Tibial artery (tissue), 4 donors: ENCODE results near the gene YBEY.
"Not testable (repeated sequence)": the region's sequence is repeated elsewhere in the genome, so short reads cannot be mapped to it uniquely, and the experiment has no call there.

Source experiments
- DNase-seq, 2 donors: peaks; one replicate each; pipeline ENCODE4 v3.0.0-alpha.2; 2019
- H3K27ac ChIP-seq, 2 donors: fragments of 200-600 bp; sonication (generic) in 1 of 2; 1 replicate in 1 of 2; 2 replicates in 1 of 2; pipeline ENCODE4 v1.5.1; 2018 to 2019; ENCODE audit warnings: mild to moderate bottlenecking in 1 of 2
- H3K27me3 ChIP-seq, 2 donors: fragments of 200-600 bp; sonication (generic) in 1 of 2; one replicate each; pipeline versions ENCODE4 v1.5.1 to v1.6.0; 2016 to 2019
- H3K36me3 ChIP-seq, 3 donors: fragments of 200-600 bp; sonication (generic) in 2 of 3; one replicate each; pipeline ENCODE4 v1.5.1; 2016 to 2019; ENCODE audit warnings: mild to moderate bottlenecking in 2 of 3
- H3K4me1 ChIP-seq, 4 donors: fragments of 200-600 bp; sonication (generic) in 2 of 4; 1 replicate in 3 of 4; 2 replicates in 1 of 4; pipeline ENCODE4 v1.5.1; 2016 to 2019
- H3K4me3 ChIP-seq, 2 donors: fragments of 200-600 bp; sonication (generic) in 1 of 2; 1 replicate in 1 of 2; 2 replicates in 1 of 2; pipeline ENCODE4 v1.5.1; 2018 to 2019; ENCODE audit warnings: mild to moderate bottlenecking in 2 of 2
- H3K9me3 ChIP-seq, 3 donors: fragments of 200-600 bp; sonication (generic) in 1 of 3; one replicate each; pipeline ENCODE4 v1.5.1; 2016 to 2019
- CTCF ChIP-seq, 2 experiments: fragments of 200-600 bp in 1 of 2; fragments of 450-650 bp in 1 of 2; IDR thresholded peaks; one replicate each; pipeline ENCODE4 v1.5.1; 2017 to 2019; ENCODE audit warnings: antibody characterized with exemption in 2 of 2, mild to moderate bottlenecking in 1 of 2, moderate library complexity in 1 of 2
- intact Hi-C: fragments of 100-400 bp; cut with DNase I; formaldehyde crosslinking; loops from one replicate; pipeline ENCODE4 v1.15.0; 2023; ENCODE audit warnings: low total_unique reads

YBEY gene

GRCh38 chr21:46304955-46305354 is 18.8 kb downstream of the YBEY start:
- no peak for DNase-seq
- H3K4me3 ChIP-seq: no peak overlapping the region
- no peaks in the 10 kb centered on the region for H3K27me3 ChIP-seq
- H3K36me3 ChIP-seq: peaks cover 0 to 31% (median 0%) of the 10 kb centered on the region in 3 donors
- no peaks in the 10 kb centered on the region for H3K4me1 ChIP-seq
- no peak for TF ChIP-seq CTCF (IDR thresholded peaks at IDR 0.05)
- intact Hi-C loops: no loop called here
- H3K9me3 ChIP-seq: no peaks in the 10 kb centered on the region
- no peak overlapping the region for H3K27ac ChIP-seq

DNA sequence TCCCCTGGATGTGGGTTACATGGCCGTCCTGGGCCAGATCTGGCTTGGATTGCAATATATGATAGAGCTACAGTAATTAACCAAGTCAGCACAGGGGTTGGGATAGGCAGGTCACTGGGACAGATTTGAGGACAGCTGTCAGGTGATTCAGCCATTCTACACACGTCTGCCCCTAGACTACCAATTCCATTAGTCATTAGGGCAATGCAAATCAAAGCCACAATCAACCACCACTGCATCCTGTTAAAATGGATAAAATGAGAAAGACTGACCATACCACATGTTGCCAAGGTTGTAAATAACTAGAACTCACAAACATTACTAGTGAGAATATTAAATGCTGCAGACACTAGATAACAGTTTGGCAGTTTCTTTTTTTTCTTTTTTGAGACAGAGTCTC is 21.5 kb downstream of the YBEY start:
- intact Hi-C loops: no loop called here
- H3K36me3 ChIP-seq: peaks cover 0 to 16% (median 0%) of the 10 kb centered on the region in 3 donors
- DNase-seq: no peak
- no peak overlapping the region for H3K4me3 ChIP-seq
- H3K27me3 ChIP-seq: no peaks in the 10 kb centered on the region
- H3K27ac ChIP-seq: no peak overlapping the region
- no peak for TF ChIP-seq CTCF (IDR thresholded peaks at IDR 0.05)
- no peaks in the 10 kb centered on the region for H3K9me3 ChIP-seq
- no peaks in the 10 kb centered on the region for H3K4me1 ChIP-seq

GRCh38 chr21:46308431-46308830 is 22.3 kb downstream of the YBEY start:
- H3K4me1 ChIP-seq: no peaks in the 10 kb centered on the region
- intact Hi-C loops: no loop called here
- H3K4me3 ChIP-seq: no peak overlapping the region
- no peaks in the 10 kb centered on the region for H3K27me3 ChIP-seq
- DNase-seq: no peak
- H3K27ac ChIP-seq: no peak overlapping the region
- H3K9me3 ChIP-seq: no peaks in the 10 kb centered on the region
- TF ChIP-seq CTCF (IDR thresholded peaks at IDR 0.05): no peak
- H3K36me3 ChIP-seq: peaks cover 0 to 16% (median 0%) of the 10 kb centered on the region in 3 donors

DNA sequence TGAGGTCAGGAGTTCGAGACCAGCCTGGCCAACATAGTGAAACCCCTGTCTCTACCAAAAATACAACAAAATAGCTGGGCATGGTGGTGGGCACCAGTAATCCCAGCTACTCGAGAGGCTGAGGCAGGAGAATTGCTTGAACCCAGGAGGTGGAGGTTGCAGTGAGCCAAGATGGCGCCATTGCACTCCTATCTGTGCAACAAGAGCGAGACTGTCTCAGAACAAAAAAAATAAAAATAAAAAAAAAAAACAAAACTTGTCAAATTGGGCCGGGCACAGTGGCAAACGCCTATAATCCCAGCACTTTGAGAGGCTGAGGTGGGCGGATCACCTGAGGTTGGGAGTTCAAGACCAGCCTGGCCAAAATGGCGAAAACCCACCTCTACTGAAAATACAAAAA is 24.1 kb downstream of the YBEY start:
- peaks cover 0 to 13% (median 0%) of the 10 kb centered on the region in 3 donors for H3K36me3 ChIP-seq
- intact Hi-C loops, H3K4me3 ChIP-seq, H3K27me3 ChIP-seq, H3K27ac ChIP-seq, H3K4me1 ChIP-seq, DNase-seq, H3K9me3 ChIP-seq: not testable (repeated sequence)

DNA sequence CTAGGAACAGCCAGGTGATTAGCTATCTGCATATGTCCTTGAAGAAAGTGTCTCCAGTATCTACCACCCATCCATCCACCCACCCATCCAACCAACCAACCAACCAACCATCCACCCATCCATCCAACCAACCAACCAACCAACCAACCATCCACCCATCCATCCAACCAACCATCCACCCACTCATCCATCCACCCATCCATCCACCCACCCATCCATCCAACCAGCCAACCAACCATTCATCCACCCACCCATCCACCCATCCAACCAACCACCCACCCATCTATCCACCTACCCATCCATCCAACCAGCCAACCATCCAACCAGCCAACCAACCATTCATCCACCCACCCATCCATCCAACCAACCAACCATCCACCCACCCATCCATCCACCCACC is 25.4 kb downstream of the YBEY start:
- Histone ChIP-seq H3K9me3 (no peaks in the 10 kb centered on the region), H3K36me3 (peaks cover 0 to 13% (median 0%) of the 10 kb centered on the region in 3 donors), H3K4me1 (no peaks in the 10 kb centered on the region), H3K27me3 (no peaks in the 10 kb centered on the region), H3K4me3 (no peak overlapping the region), H3K27ac (no peak overlapping the region)
- TF ChIP-seq CTCF (IDR thresholded peaks at IDR 0.05): no peak
- no peak for DNase-seq
- intact Hi-C loops: no loop called here

DNA sequence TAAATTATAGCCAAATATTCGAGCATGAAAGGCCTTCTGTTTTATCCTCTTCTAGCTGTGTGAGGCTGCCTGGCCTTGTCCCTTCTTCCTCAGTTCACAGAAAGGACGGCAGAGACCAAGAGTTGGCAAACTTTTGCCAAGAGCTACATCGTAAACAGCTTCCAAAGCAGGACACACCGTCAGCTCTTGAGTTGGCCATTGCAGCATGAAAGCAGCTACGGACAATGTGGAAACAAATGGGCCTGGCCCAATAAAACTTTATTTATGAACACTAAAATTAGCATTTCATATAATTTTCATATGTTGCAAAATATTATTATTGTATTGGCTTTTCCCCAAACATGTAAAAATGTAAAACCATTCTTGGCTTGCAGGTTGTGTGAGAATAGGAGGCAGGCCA is 26.8 kb downstream of the YBEY start:
- TF ChIP-seq CTCF (IDR thresholded peaks at IDR 0.05): no peak
- no peaks in the 10 kb centered on the region for H3K4me1 ChIP-seq
- H3K27me3 ChIP-seq: no peaks in the 10 kb centered on the region
- no peak for DNase-seq
- H3K36me3 ChIP-seq: peaks cover 0 to 13% (median 0%) of the 10 kb centered on the region in 3 donors
- no peak overlapping the region for H3K27ac ChIP-seq
- intact Hi-C loops: no loop called here
- H3K4me3 ChIP-seq: no peak overlapping the region
- no peaks in the 10 kb centered on the region for H3K9me3 ChIP-seq
